Measurements from ENCODE around the gene SLC39A9.

DNA sequence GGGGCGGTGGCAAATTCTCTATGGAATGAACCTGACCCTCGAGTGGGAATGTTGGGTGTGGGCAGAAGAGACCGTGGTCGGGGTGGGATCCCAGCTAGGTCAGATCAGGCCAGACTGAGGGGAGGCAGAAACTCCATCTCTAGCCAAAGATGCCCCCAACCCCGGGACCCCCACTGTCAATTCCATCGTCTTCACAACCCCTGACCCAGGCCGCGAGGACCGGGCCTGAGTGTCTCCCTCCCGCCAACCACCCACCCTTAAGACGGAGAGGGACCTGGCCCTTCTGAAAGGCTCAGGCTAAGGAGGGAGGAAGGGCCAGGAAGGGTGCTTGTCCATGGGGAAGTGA, 86.8 kb downstream of the SLC39A9 start:
- TF ChIP-seq ZNF114 (CRISPR knock-in tag; IDR thresholded peaks at IDR 0.05): no peak
- no peak for TF ChIP-seq EZH2 (IDR thresholded peaks at IDR 0.05; ENCODE audit: low read depth, unreplicated experiment)
- TF ChIP-seq EZH2phosphoT487 (IDR thresholded peaks at IDR 0.05; ENCODE audit: unreplicated experiment): no peak
- TF ChIP-seq, protein P1, sequence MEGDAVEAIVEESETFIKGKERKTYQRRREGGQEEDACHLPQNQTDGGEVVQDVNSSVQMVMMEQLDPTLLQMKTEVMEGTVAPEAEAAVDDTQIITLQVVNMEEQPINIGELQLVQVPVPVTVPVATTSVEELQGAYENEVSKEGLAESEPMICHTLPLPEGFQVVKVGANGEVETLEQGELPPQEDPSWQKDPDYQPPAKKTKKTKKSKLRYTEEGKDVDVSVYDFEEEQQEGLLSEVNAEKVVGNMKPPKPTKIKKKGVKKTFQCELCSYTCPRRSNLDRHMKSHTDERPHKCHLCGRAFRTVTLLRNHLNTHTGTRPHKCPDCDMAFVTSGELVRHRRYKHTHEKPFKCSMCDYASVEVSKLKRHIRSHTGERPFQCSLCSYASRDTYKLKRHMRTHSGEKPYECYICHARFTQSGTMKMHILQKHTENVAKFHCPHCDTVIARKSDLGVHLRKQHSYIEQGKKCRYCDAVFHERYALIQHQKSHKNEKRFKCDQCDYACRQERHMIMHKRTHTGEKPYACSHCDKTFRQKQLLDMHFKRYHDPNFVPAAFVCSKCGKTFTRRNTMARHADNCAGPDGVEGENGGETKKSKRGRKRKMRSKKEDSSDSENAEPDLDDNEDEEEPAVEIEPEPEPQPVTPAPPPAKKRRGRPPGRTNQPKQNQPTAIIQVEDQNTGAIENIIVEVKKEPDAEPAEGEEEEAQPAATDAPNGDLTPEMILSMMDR (conservative IDR thresholded peaks at IDR 0.05; ENCODE audit: low read depth in 2 of 2): no peak
- TF ChIP-seq POLR2AphosphoS5 (IDR thresholded peaks at IDR 0.05; ENCODE audit: low read depth): no peak

All from GM23338 (cell line).